HL-60 (cell line): ENCODE results near the gene EHD1.

ENCODE experiments used
- GABPA ChIP-seq: IDR thresholded peaks from 2 replicates; pipeline ENCODE4 v1.6.1; 2012; ENCODE audit warnings: low read depth
- POLR2AphosphoS5 ChIP-seq: IDR thresholded peaks from 2 replicates; pipeline ENCODE4 v1.6.1; 2012; ENCODE audit warnings: low read depth
- TF ChIP-seq, protein P1 (sequence below): IDR thresholded peaks from one replicate; pipeline ENCODE4 v1.5.1; 2011; ENCODE audit warnings: low read length, control low read depth, inconsistent platforms; ENCODE audit not compliant: insufficient read depth
- TF ChIP-seq, protein P2 (sequence below): IDR thresholded peaks from 2 replicates; pipeline ENCODE4 v1.6.1; 2012; ENCODE audit warnings: low read depth; ENCODE audit not compliant: insufficient replicate concordance

DNA sequence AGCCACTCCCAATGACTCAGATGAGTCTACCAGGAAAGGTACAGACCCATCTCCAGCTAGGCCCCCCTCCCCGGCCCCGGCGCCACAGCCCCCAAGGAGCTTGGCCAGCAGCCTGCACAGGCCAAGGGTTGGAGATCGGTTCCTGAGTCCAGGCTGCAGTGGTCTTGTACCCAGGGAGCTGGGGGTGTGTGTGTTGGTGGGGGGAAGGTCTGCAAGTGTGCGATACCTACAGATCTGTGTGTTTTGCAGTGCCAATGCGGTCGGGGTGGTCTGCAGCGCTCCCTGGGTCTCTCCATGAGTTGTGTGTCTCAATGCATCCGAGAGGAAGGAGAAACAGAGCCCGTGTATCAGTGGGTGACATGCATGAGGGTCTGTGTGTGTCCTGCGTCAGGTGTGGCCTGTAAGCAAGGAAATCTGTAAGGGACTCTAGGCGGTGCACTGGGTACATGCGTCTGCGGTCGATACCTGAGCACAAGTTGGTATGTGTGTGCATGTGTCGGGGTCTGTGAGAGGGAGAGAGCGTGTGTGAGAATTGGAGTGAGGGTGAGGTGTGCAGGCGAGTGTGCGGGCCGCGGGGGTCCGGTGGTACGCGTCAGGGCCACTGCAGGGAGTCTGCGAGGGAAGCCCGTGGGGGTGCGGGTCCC is 34.6 kb downstream of the EHD1 start:
- TF ChIP-seq, protein P1, sequence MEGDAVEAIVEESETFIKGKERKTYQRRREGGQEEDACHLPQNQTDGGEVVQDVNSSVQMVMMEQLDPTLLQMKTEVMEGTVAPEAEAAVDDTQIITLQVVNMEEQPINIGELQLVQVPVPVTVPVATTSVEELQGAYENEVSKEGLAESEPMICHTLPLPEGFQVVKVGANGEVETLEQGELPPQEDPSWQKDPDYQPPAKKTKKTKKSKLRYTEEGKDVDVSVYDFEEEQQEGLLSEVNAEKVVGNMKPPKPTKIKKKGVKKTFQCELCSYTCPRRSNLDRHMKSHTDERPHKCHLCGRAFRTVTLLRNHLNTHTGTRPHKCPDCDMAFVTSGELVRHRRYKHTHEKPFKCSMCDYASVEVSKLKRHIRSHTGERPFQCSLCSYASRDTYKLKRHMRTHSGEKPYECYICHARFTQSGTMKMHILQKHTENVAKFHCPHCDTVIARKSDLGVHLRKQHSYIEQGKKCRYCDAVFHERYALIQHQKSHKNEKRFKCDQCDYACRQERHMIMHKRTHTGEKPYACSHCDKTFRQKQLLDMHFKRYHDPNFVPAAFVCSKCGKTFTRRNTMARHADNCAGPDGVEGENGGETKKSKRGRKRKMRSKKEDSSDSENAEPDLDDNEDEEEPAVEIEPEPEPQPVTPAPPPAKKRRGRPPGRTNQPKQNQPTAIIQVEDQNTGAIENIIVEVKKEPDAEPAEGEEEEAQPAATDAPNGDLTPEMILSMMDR, result no peak
- no peak for TF ChIP-seq POLR2AphosphoS5
- TF ChIP-seq GABPA, result no peak
- TF ChIP-seq, protein P2, sequence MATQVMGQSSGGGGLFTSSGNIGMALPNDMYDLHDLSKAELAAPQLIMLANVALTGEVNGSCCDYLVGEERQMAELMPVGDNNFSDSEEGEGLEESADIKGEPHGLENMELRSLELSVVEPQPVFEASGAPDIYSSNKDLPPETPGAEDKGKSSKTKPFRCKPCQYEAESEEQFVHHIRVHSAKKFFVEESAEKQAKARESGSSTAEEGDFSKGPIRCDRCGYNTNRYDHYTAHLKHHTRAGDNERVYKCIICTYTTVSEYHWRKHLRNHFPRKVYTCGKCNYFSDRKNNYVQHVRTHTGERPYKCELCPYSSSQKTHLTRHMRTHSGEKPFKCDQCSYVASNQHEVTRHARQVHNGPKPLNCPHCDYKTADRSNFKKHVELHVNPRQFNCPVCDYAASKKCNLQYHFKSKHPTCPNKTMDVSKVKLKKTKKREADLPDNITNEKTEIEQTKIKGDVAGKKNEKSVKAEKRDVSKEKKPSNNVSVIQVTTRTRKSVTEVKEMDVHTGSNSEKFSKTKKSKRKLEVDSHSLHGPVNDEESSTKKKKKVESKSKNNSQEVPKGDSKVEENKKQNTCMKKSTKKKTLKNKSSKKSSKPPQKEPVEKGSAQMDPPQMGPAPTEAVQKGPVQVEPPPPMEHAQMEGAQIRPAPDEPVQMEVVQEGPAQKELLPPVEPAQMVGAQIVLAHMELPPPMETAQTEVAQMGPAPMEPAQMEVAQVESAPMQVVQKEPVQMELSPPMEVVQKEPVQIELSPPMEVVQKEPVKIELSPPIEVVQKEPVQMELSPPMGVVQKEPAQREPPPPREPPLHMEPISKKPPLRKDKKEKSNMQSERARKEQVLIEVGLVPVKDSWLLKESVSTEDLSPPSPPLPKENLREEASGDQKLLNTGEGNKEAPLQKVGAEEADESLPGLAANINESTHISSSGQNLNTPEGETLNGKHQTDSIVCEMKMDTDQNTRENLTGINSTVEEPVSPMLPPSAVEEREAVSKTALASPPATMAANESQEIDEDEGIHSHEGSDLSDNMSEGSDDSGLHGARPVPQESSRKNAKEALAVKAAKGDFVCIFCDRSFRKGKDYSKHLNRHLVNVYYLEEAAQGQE, result no peak
